NCI-H128 (cell line): ENCODE data around the gene NEO1.

ENCODE experiments used
- DNase-seq: peaks from one replicate; lab custom pipeline; 2025; ENCODE audit not compliant: unreplicated experiment; lab: John Stamatoyannopoulos, UW

NEO1 gene

DNA sequence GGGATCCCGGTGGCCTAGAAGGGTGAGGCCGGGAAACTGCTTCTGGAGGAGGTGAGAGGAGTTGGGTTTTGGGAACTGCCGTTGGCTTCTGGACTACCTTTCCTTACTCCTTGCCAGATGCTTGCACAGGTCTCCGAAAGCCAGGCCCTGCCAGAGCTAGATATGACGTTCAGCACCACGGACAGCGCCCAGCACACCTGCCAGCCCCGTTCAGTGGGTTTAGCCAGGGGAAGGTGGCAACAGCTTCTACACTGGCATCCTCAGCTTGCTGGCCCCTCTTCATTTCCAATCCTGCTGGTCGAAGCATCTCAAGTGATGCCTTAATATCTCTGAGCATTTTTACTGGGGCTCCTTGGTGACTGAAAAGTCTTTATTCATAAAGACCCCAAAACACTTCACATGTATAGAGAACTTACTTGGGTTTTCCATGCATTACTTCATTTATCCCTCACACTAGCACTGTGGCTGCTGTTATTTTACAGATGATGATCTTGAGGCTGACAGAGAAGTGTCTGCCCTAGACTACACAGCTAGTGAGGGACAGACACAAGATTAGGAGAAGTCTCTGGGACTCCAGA, 294.6 kb downstream of the NEO1 start:
- no peak for DNase-seq

DNA sequence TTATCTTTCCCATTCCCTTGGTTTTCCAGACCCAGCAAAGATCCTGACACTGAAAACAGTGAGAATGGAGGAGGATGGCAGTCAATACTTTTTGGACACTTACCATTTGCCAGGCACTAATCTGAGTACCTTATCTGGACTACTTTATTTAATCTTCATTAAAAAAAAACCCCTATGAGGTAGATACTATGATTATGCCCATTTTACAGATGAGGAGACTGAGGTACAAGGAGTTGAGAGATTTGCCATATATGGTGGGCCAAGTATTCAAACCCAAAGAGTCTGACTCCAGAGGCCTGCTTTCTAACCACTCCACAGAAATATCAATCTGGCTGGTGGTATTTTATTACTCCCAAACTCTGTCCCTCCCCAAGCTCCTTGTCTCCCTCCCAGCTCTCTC, 296.9 kb downstream of the NEO1 start:
- DNase-seq = no peak

DNA sequence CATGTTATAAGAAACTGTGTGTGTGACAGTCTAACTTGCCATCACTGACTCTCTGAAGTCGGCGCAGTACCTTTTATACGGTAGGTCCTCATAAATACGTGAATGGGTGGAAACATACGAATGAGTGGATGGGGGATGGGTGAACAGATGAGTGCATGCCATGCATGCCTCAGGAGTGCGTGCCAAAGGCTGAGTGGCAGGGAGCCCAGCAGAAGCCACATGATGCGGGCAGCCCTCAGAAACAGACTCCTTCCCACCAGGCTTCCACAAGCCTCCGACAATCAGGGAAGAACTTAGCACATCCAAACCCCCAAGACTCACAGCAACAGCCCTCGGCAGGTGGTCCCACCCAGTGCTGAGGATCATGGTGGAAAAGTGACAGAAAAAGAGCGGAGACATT, 299.8 kb downstream of the NEO1 start:
- no peak for DNase-seq

GRCh38 chr15:73353734-73354133, 301.5 kb downstream of the NEO1 start:
- DNase-seq = no peak

DNA sequence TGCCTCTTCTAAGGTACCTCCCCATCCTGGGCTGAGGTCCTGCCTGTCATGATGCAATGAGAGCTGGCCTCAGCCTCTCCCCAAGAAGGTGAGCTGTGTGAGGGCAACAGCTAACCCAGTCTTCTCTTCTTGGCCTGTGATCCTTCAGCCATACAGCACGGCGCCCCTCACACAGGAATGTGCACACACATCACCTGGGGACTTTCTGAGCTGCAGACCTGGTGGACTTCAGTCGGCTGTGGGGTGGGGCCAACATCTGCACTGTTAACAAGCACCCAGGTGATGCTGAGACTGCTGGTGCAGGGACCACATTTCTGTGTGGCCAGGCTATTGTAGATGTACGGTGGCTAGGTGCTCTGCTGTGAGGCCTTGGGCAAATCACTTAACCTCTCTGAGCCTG, 302.0 kb downstream of the NEO1 start:
- DNase-seq = no peak
